Motor neuron (in vitro differentiated cells): Measurements from ENCODE around the gene HTR1D. TPM values are rescaled to one million over a fixed set of nuclear protein-coding genes. Genes with fewer than 3 reads are reported as not detected.
"Not testable (repeated sequence)": the region's sequence is repeated elsewhere in the genome, so short reads cannot be mapped to it uniquely, and the experiment has no call there.

Experiments used
- ATAC-seq, 8 experiments: fragments of 200-7000 bp; cut with Tn5 transposase; replicated peaks in 6 of 8; 2 replicates each; pipeline ENCODE4 v1.8.0; 2021; ENCODE audit warnings: mild to moderate bottlenecking in 8 of 8, moderate library complexity in 8 of 8
- H3K27ac ChIP-seq, 2 donors: fragments of 250-450 bp; sonication (Bioruptor Pico); 2 replicates each; pipeline ENCODE4 v1.9.0; 2021; ENCODE audit warnings: antibody characterized with exemption in 2 of 2, mild to moderate bottlenecking in 2 of 2, moderate library complexity in 1 of 2
- H3K4me1 ChIP-seq, 2 donors: fragments of 250-450 bp; sonication (Bioruptor Pico); replicated peaks in 1 of 2; 2 replicates each; pipeline ENCODE4 v1.6.1; 2021; ENCODE audit warnings: antibody characterized with exemption in 2 of 2, mild to moderate bottlenecking in 2 of 2, moderate library complexity in 1 of 2
- H3K4me3 ChIP-seq, 5 donors: fragments of 250-450 bp; sonication (Bioruptor Pico); 2 replicates each; pipeline ENCODE4 v1.9.0; 2021; ENCODE audit warnings: antibody characterized with exemption in 5 of 5, mild to moderate bottlenecking in 5 of 5, moderate library complexity in 4 of 5
- WGBS, 10 experiments: fragments of 450-650 bp; shearing (Covaris generic); methylation state at CpG; one replicate each; pipeline ENCODE4 v1.0.0; 2022; 5-methylcytosine and 5-hydroxymethylcytosine counted together
- in situ Hi-C, 9 experiments: fragments of 400-800 bp; cut with MboI; loops; one replicate each; pipeline ENCODE4 v1.15.0; 2021; ENCODE audit warnings: low sequenced_read_pairs in 9 of 9, low pct_unique_long_range_greater_than_20kb in 2 of 9; ENCODE audit not compliant: unreplicated experiment in 9 of 9
- total RNA-seq, 8 experiments: library from RNA; unstranded; fragments of 300-600 nt; gene quantifications; 2 replicates each; pipeline versions ENCODE4 v1.2.3 to v1.2.4, GENCODE V29; 2022

HTR1D gene
- total RNA-seq, 8 experiments from 2014 or later, result 0.17 to 17.7 (median 8.2) TPM; not detected in 1

- H3K27ac ChIP-seq, result no peak overlapping the region
- ATAC-seq, result no peak
- WGBS, 10 experiments, result 29 to 100% (median 100%) methylated on average over 1 to 2 of the region's 2 CpGs; no CpG with 5 or more reads in 3 of the 10 experiments
- no peak overlapping the region for H3K4me3 ChIP-seq
- no peaks in the 10 kb centered on the region for H3K4me1 ChIP-seq
- in situ Hi-C loops, result no loop called here
These were observed 21.3 kb upstream of the HTR1D start for GRCh38 chr1:23238565-23238964.

GRCh38 chr1:23237508-23237907 is 20.2 kb upstream of the HTR1D start:
- Histone ChIP-seq H3K27ac (no peak overlapping the region), H3K4me1 (no peaks in the 10 kb centered on the region), H3K4me3 (no peak overlapping the region)
- WGBS, 10 experiments, result 67 to 100% (median 96%) methylated on average over 1 to 2 of the region's 2 CpGs; no CpG with 5 or more reads in 4 of the 10 experiments
- no peak for ATAC-seq
- in situ Hi-C loops, result no loop called here

- 65 to 100% (median 89%) methylated on average over 1 to 2 of the region's 2 CpGs; no CpG with 5 or more reads in 1 of the 10 experiments for WGBS, 10 experiments
- H3K27ac ChIP-seq, result no peak overlapping the region
- H3K4me3 ChIP-seq, result no peak overlapping the region
- in situ Hi-C loops, result no loop called here
- H3K4me1 ChIP-seq, result peaks cover 4 to 17% of the 10 kb centered on the region in 2 donors
- ATAC-seq, result no peak
These were observed 10.5 kb upstream of the HTR1D start for GRCh38 chr1:23227806-23228205.

- H3K4me3 ChIP-seq, result no peak overlapping the region
- 8 to 100% (median 50%) methylated on average over 1 to 16 of the region's 17 CpGs; no CpG with 5 or more reads in 1 of the 10 experiments for WGBS, 10 experiments
- H3K4me1 ChIP-seq, result peaks cover 4 to 17% of the 10 kb centered on the region in 2 donors
- in situ Hi-C loops, result no loop called here
- peak overlapping the region in 1 of 2 donors; percentile 57 for H3K27ac ChIP-seq
- peak in 7 of 8 experiments; percentile 21 to 96 (median 61) for ATAC-seq
These were observed 7.7 kb upstream of the HTR1D start for GRCh38 chr1:23224739-23225648.

GRCh38 chr1:23223963-23224362 is 6.7 kb upstream of the HTR1D start:
- in situ Hi-C loops, H3K27ac ChIP-seq, H3K4me3 ChIP-seq, ATAC-seq: not testable (repeated sequence)
- peaks cover 4 to 17% of the 10 kb centered on the region in 2 donors for H3K4me1 ChIP-seq
- WGBS, 10 experiments, result 75 to 97% (median 87%) methylated on average over 2 to 6 of the region's 6 CpGs

- WGBS, 10 experiments, result 40 to 82% (median 63%) methylated on average over 1 of the region's 1 CpG; no CpG with 5 or more reads in 5 of the 10 experiments
- ATAC-seq, in situ Hi-C loops, H3K4me3 ChIP-seq, H3K27ac ChIP-seq: not testable (repeated sequence)
- peaks cover 4 to 17% of the 10 kb centered on the region in 2 donors for H3K4me1 ChIP-seq
These were observed 6.2 kb upstream of the HTR1D start for GRCh38 chr1:23223490-23223951.

- Histone ChIP-seq H3K4me1 (peaks cover 4 to 21% of the 10 kb centered on the region in 2 donors), H3K27ac (no peak overlapping the region), H3K4me3 (no peak overlapping the region)
- in situ Hi-C loops, result no loop called here
- 40 to 100% (median 94%) methylated on average over 1 to 3 of the region's 3 CpGs; no CpG with 5 or more reads in 2 of the 10 experiments for WGBS, 10 experiments
- no peak for ATAC-seq
These were observed 5.4 kb upstream of the HTR1D start for GRCh38 chr1:23222742-23223141.

GRCh38 chr1:23222331-23222730 is 5.0 kb upstream of the HTR1D start:
- Histone ChIP-seq H3K4me3 (no peak overlapping the region), H3K27ac (no peak overlapping the region), H3K4me1 (peaks cover 4 to 19% of the 10 kb centered on the region in 2 donors)
- ATAC-seq, result no peak
- WGBS, 10 experiments, result 87 to 100% (median 100%) methylated on average over 1 to 2 of the region's 2 CpGs; no CpG with 5 or more reads in 6 of the 10 experiments
- in situ Hi-C loops, result no loop called here

GRCh38 chr1:23221107-23221506 is 3.8 kb upstream of the HTR1D start:
- no peak overlapping the region for H3K27ac ChIP-seq
- no peak for ATAC-seq
- in situ Hi-C loops, result no loop called here
- peaks cover 4 to 19% of the 10 kb centered on the region in 2 donors for H3K4me1 ChIP-seq
- H3K4me3 ChIP-seq, result no peak overlapping the region
- 42 to 94% (median 66%) methylated on average over 1 to 2 of the region's 2 CpGs for WGBS, 10 experiments

GRCh38 chr1:23216771-23217420 is 406 bp downstream of the HTR1D start:
- H3K4me3 ChIP-seq, result peak overlapping the region; percentile 39 to 69 (median 53)
- 0 to 2% (median 1%) methylated on average over 1 to 12 of the region's 78 CpGs; no CpG with 5 or more reads in 6 of the 10 experiments for WGBS, 10 experiments
- peak; percentile 29 to 75 (median 64) for ATAC-seq

GRCh38 chr1:23215751-23216449 is 1.4 kb downstream of the HTR1D start:
- 0 to 100% (median 13%) methylated on average over 1 to 3 of the region's 3 CpGs; no CpG with 5 or more reads in 5 of the 10 experiments for WGBS, 10 experiments
- in situ Hi-C loops, result loop anchor here in 1 of 9 experiments (10.0 kb wide), 1 partner anchor 49 kb away; no protein-coding TSS in a partner anchor
- peak in 4 of 8 experiments; percentile 3 to 21 (median 12) for ATAC-seq
- H3K4me3 ChIP-seq, result peak overlapping the region in 4 of 5 donors; percentile 39 to 69 (median 56)
- peak overlapping the region in 1 of 2 donors; percentile 76 for H3K27ac ChIP-seq
- H3K4me1 ChIP-seq, result peaks cover 0 to 22% of the 10 kb centered on the region in 2 donors

More at GRCh38 chr1:23216771-23217420, 406 bp downstream of the HTR1D start:
- Histone ChIP-seq H3K4me1 (peaks cover 0 to 22% of the 10 kb centered on the region in 2 donors), H3K27ac (peak overlapping the region in 1 of 2 donors; percentile 76)
- in situ Hi-C loops, result loop anchor here in 1 of 9 experiments (10.0 kb wide), 1 partner anchor 48 kb away; no protein-coding TSS in a partner anchor

- in situ Hi-C loops, result loop anchor here in 1 of 9 experiments (10.0 kb wide), 1 partner anchor 50 kb away; no protein-coding TSS in a partner anchor
- no peak for ATAC-seq
- H3K27ac ChIP-seq, result peak overlapping the region in 1 of 2 donors; percentile 76
- H3K4me1 ChIP-seq, result peaks cover 0 to 22% of the 10 kb centered on the region in 2 donors
- H3K4me3 ChIP-seq, result peak overlapping the region in 2 of 5 donors; percentile 59 to 69
- 33 to 100% (median 51%) methylated on average over 1 to 3 of the region's 3 CpGs; no CpG with 5 or more reads in 4 of the 10 experiments for WGBS, 10 experiments
These were observed 2.0 kb downstream of the HTR1D start for GRCh38 chr1:23215291-23215690.
